Measurements from ENCODE around the gene PNMA6F.

PNMA6F gene

GRCh38 chrX:153307276-153308178, 14.0 kb downstream of the PNMA6F start:
- TF ChIP-seq CTCF (IDR thresholded peaks at IDR 0.05; ENCODE audit: extremely low read depth, missing control alignments): no peak

GRCh38 chrX:153306527-153307115, 14.9 kb downstream of the PNMA6F start:
- no peak for TF ChIP-seq CTCF (IDR thresholded peaks at IDR 0.05; ENCODE audit: extremely low read depth, missing control alignments)
- no peak for DNase-seq (ENCODE audit: low spot score)

More at GRCh38 chrX:153307276-153308178, 14.0 kb downstream of the PNMA6F start:
- no peak for DNase-seq (ENCODE audit: low spot score)

GRCh38 chrX:153305972-153306371, 15.6 kb downstream of the PNMA6F start:
- TF ChIP-seq CTCF (IDR thresholded peaks at IDR 0.05; ENCODE audit: extremely low read depth, missing control alignments): no peak
- no peak for DNase-seq (ENCODE audit: low spot score)

GRCh38 chrX:153304988-153305736, 16.4 kb downstream of the PNMA6F start:
- DNase-seq (ENCODE audit: low spot score): no peak
- no peak for TF ChIP-seq CTCF (IDR thresholded peaks at IDR 0.05; ENCODE audit: extremely low read depth, missing control alignments)

GRCh38 chrX:153303276-153304262, 18.0 kb downstream of the PNMA6F start:
- DNase-seq (ENCODE audit: low spot score): no peak
- TF ChIP-seq CTCF (IDR thresholded peaks at IDR 0.05; ENCODE audit: extremely low read depth, missing control alignments): no peak

GRCh38 chrX:153302796-153303195, 18.8 kb downstream of the PNMA6F start:
- DNase-seq (ENCODE audit: low spot score): no peak
- TF ChIP-seq CTCF (IDR thresholded peaks at IDR 0.05; ENCODE audit: extremely low read depth, missing control alignments): no peak
